Activated CD4-positive, alpha-beta T cell treated with anti-CD3 and anti-CD28 coated beads for 4 hours (primary cell): ENCODE results near the gene TOR4A.
A peak's percentile ranks its signal among the peaks of the same experiment; 100 is the strongest.
"Not testable (repeated sequence)": the region's sequence is repeated elsewhere in the genome, so short reads cannot be mapped to it uniquely, and the experiment has no call there.

Experiments used
- DNase-seq, 2 donors: peaks; one replicate each; pipeline ENCODE4 v3.0.0-alpha.2; 2020

TOR4A gene

DNA sequence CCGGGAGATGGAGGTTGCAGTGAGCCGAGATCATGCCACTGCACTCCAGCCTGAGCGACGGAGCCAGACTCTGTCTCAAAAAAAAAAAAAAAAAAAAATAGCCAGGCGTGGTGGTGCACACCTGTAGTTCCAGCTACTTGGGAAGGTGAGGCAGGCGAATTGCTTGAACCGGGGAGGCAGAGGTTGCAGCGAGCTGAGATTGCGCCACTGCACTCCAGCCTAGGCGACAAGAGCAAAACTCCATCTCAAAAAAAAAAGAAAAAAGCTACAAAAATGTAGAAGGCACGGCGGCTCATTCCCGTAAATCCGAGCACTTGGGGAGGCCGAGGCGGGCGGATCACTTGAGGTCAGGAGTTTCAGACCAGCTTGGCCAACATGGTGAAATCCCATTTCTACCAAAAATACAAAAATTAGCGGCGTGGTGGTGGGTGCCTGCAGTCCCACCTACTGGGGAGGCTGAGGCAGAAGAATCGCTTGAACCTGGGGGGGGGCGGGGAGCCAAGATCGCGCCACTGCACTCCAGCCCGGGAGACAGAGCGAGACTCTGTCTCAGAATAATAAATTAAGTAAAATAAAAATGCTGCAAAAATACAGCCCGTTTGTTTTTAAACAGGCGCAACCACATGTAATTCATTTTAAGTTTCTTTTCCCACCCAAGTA is 37.9 kb upstream of the TOR4A start:
- DNase-seq, result not testable (repeated sequence)

DNA sequence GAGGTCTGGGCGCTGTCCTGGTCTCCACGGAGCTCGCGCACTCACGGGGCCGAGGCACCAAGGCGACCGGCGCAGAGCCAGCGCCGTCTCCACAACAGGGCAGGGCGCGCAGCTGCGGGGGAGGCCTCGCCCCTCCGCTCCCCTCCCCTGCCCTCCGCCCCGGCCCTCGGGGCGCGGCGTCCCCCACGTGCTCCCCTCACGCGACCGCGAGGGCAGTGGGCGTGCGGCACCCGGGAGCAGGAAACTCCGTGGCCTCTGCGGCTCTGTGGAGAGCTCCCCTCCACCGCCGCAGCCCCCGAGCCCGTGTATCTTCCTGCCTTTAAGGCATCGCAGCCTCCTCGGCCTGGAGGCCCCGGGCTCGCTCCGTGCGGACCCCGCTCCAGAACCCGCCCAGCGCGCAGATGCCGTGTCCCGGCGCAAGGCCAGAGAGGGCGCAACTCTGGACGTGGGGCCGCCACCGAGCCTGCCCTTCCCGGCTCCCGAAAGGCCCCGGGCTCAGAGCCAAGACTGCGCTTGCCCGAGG is 37.1 kb upstream of the TOR4A start:
- peak; percentile 62 to 74 for DNase-seq

DNA sequence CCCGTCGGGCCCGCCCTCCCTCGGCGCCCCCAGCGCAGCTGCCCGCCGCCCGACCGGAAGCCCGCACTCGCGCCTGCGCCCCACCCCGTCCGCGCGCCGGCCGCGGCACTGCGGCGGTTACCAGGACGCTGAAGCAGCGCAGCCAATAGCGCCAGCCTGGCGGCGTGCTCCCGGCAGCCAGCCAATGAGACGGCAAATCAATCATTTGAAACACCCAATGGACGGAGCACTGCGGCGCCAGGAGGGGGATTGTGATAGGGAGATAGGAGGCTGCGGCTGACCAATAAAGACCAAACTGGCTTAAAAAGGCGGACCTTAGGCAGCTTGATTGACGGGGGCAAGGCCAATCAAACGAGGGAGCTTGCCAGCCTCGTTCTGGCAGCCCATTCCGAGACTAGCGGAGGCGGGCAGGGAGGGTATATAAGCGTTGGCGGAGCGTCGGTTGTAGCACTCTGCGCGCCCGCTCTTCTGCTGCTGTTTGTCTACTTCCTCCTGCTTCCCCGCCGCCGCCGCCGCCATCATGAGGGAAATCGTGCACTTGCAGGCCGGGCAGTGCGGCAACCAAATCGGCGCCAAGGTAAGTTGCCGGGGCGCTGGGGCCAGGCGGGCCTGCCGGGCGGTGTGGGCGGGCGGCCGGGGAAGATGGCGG is 36.6 kb upstream of the TOR4A start, which contains the start of gene TUBB4B:
Gene TUBB4B, plus strand, starts transcription at position 447 of the 649 bp plus-strand sequence. Its CDS starts 74 bp downstream, at position 521.
- peak; percentile 97 to 98 for DNase-seq

DNA sequence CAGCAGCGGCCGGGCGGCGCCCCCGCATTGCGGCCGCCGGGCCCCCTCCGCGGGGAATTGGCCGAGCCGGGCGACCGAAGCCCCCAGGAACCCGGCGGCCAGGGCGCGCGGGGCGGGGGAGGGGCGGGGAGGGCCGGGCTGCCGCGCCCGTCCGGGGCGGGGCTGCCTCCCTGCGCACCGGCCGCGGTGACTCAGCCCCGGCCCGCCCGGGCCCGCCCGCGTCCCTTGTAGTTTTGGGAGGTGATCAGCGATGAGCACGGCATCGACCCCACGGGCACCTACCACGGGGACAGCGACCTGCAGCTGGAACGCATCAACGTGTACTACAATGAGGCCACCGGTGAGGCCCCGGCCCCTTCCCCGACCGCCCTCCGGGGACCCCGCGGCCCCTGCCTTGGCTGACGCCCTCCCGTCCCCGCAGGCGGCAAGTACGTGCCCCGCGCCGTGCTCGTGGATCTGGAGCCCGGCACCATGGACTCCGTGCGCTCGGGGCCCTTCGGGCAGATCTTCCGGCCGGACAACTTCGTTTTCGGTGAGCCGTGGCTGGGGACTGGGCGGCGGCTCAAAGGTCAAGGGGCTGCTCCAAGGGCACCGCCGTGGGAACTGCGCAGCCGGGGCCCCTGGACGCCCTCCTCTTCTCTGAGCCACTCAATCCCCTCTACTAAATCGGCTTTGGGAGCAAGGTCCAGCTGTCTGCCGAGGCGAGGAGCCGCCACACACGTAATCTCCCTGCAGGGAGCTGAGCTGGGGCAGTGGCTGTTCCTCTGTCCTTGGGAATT is 35.8 kb upstream of the TOR4A start:
- peak; percentile 74 to 79 for DNase-seq

DNA sequence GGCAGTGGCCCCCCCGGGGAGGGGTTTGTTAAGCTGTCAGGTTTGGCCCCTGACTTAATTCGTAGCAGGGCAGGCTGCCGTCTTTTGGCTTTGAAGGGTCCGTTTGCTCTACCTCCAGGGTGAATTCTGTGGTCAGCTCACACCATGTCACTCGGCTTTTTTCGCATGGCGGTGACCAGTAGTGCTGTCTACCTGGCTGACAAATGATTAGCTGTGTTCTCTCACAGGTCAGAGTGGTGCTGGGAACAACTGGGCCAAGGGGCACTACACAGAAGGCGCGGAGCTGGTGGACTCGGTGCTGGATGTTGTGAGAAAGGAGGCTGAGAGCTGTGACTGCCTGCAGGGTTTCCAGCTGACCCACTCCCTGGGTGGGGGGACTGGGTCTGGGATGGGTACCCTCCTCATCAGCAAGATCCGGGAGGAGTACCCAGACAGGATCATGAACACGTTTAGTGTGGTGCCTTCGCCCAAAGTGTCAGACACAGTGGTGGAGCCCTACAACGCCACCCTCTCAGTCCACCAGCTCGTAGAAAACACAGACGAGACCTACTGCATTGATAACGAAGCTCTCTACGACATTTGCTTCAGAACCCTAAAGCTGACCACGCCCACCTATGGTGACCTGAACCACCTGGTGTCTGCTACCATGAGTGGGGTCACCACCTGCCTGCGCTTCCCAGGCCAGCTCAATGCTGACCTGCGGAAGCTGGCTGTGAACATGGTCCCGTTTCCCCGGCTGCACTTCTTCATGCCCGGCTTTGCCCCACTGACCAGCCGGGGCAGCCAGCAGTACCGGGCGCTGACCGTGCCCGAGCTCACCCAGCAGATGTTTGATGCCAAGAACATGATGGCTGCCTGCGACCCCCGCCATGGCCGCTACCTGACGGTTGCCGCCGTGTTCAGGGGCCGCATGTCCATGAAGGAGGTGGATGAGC is 35.0 kb upstream of the TOR4A start:
- no peak for DNase-seq

- not testable (repeated sequence) for DNase-seq
These were observed 34.3 kb upstream of the TOR4A start for GRCh38 chr9:137243266-137243625.

DNA sequence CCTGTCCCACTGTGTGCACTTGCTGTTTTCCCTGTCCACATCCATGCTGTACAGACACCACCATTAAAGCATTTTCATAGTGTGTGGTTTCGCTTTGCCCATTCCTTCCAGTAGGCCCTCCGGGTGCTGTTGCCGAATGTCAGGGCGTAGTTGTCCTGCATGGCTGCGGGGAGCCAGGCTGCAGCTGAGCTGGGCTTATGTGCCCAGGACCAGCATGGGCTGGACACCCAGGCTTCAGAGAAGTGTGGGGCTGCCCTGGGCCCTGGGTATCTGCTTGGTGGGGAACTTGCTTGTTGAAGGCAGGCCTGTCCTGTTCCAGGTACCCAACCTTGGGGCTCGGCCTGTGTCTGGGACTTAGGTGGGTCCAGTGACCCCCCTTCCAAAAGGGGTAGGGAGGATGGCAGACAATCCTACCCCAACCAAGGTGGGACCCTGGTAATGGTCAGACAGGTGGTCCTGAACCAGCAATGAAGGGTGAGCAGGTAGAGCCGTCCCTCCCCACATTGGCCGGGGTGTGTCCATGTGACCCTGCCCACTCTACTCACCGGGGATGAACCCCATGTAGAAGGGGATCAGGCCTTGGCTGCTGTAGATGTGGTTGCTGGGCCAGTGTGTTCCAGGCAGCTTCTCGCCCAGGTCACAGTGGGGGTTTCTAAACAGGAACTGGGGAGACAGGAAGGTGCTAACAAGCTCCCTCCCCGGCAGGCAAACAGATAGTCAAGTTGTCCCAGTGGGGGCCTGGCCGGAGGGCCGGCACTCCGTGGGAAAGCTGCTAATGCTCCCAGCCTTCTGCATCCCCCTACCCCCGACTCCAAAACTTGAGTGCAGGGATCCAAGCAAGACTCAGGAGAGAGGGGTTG is 33.7 kb upstream of the TOR4A start:
- DNase-seq, result no peak

DNA sequence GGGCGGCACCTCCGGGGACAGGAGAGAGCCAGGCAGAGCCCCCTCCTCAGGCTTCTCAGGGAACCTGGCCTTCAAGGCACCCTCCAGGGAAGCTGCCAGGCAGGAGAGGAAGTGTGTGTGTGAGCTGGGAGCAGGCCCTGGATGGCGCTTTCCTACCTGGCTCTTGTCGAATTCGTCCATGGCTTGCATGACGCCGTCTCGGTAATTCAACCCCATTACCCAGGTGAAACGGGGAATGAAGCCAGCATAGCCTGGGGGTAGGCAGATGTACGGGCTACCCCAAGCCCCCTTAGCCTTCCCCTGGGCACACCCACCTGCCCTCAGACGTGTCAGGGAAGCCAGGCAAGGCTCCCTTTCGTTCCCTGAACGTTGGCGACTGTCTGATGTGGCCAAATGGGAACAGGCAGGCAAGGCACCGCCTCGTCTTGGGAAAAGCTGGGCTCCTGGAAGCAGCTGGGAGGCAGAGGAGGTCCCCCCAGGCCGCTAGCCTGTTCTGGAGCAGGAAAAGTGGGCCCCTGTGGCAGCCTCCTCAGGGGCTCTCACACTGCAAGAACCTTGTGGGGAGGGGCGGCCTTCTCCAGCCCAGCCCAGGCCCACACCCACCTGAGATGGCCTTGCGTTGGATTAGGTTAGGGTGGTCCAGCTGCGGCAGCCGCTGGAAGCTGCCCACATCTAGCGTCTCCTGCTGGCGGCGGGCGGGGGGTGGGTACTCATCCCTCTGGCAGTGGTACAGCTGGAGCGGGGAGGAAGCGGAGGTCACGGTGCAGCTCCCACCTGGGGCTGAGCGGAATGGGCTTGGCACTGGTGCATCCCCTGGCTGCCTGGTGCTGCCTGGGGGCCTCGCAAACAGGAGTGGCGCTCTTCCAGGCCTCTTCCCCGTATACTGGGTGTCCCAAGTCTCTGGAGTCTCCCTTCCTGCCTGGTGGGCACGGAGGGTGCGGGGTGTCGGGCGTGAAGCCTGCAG is 32.8 kb upstream of the TOR4A start:
- no peak for DNase-seq

GRCh38 chr9:137245450-137246421 is 31.8 kb upstream of the TOR4A start:
- DNase-seq, result no peak

DNA sequence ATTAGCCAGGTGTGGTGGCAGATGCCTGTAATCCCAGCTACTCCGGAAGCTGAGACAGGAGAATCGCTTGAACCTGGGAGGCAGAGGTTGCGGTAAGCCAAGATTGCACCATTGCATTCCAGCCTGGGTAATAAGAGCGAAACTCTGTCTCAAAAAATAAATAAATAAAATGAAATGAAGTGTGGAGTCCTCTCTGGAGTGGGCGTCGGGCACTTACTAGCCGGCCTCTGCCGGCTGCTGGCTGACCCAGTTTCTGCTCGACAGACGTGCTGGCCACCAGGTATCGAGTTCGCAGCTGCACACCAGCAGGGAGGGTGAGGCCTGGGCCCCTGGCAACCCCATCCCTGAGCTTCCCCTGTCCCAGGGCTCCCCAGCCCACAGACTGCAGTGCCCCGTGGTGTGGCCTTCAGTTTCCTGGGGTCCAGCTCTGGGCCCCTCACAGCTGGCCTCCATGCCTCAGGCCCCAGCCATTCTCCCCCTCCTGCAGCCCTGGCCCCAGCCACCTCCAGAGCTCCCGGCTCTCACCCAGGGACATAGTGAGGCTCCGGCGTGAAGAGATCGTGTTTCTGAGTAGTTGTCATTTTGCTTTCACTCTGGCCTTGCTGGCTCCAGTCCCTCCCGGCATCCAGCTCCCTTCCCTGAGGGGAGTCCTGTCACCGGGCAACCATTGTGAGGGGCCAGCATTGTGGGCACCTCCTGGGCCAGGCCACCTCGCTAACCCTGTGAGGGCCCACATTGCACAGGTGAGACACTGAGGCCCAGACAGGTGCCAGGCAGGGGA is 30.2 kb upstream of the TOR4A start:
- no peak for DNase-seq

GRCh38 chr9:137247916-137248175 is 29.7 kb upstream of the TOR4A start:
- DNase-seq, result no peak

DNA sequence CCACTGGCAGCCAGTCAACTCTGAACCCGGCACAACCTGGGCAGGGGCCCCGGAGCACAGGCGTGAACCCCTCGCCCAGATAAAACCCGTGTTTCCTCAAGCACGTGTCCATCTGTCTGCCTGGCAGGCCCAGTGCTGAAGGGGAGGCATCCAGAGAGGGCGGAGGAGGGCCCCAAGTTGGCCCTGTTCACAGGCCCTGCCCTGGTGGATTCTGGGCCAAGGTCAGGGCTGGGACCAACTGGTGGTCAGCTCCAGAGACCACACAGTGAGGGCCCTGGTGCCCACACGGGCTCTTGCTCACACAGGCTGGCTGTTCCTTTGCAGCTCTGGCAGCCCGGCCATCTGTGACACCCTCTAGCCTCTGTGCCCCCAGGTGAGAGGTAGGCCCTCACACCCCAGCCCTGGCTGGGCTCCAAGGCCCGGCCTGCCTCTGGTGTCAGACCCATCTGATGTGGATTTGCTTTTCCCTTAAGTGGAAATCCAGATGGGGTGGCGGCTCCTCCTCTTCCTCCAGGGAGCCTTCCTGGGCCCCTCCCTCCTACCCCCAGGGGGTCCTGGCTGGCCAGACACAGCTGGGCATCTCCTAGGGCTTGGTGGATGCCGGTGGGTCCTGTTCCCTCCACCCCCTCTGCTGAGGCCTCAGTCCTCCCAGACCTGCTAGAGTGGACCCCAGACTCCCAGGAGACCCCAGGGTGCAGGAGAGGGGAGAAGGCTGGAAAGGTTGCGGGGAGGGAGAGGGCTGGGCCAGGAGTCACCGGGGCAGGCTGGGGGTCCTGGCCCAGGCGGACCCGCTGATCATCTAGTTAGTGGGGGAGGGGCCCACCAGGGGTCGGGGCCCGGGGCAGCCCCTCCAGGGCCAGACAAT is 27.0 kb upstream of the TOR4A start:
- no peak for DNase-seq

GRCh38 chr9:137251194-137251461 is 26.4 kb upstream of the TOR4A start, which contains the start of gene STPG3:
TSS of gene STPG3 (plus strand) at chr9:137251286. CDS start at chr9:137251287, 1 bp downstream.
- no peak for DNase-seq

DNA sequence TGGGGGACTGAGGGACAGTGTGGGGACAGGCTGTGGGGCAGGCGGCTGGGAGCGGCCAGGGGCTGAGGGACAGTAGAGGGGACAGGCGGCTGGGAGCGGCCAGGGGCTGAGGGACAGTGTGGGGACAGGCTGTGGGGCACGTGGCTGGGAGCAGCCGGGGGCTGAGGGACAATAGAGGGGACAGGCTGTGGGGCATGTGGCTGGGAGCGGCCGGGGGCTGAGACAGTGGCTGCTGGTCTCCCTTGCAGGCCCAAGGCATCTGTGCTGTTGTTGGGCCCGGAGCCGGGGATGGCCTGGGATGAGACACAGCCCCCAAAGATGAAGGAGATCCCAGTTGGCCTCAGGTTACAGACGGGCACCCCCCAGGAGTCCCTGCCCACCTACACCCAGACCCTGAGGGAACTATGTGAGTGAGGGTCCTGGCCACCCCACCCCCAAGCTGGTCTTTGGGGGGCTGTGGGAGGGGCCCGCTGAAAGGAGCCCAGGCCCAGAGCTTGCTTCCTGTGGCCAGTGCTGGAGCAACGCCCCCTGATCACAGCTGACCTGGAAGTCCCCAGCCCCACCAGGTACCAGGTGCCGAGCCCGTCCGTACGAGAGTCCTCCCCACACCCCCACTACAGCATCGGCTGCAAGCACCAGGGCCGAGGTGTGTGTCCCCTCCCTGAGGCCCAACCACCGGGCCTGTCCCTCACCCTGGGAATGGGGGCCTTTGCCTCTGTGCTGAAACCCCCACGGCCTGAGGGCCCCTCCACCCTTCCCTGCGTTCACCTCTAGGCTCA is 25.8 kb upstream of the TOR4A start:
- DNase-seq, result no peak

GRCh38 chr9:137252555-137253506 is 24.7 kb upstream of the TOR4A start:
- DNase-seq, result no peak
